ENCODE results near the gene TCF7. TPM values are rescaled to one million over a fixed set of nuclear protein-coding genes. Genes with fewer than 3 reads are reported as not detected.

Gene TCF7
- polyA plus RNA-seq, 4 donors = 11.7 to 14.6 (median 13.2) TPM

- peak in 1 of 4 donors; percentile 28 for DNase-seq (ENCODE audit: low read depth in 4 of 4, low spot score in 3 of 4)
Observed at GRCh38 chr5:134174841-134175839, 60.7 kb downstream of the TCF7 start.

GRCh38 chr5:134175921-134176510 lies 61.5 kb downstream of the TCF7 start:
- DNase-seq (ENCODE audit: low read depth in 4 of 4, low spot score in 3 of 4) = peak in 2 of 4 donors; percentile 20 to 23

GRCh38 chr5:134176511-134177368 lies 62.3 kb downstream of the TCF7 start, which contains the start of gene SKP1:
SKP1 (minus strand) TSS chr5:134176950; CDS start chr5:134174022, 2,928 bp downstream.
- DNase-seq (ENCODE audit: low read depth in 4 of 4, low spot score in 3 of 4) = peak; percentile 78 to 86 (median 79)

GRCh38 chr5:134177369-134178095 lies 63.1 kb downstream of the TCF7 start:
- peak in 1 of 4 donors; percentile 34 for DNase-seq (ENCODE audit: low read depth in 4 of 4, low spot score in 3 of 4)

GRCh38 chr5:134178096-134178419 lies 63.6 kb downstream of the TCF7 start:
- no peak for DNase-seq (ENCODE audit: low read depth in 4 of 4, low spot score in 3 of 4)

- DNase-seq (ENCODE audit: low read depth in 4 of 4, low spot score in 3 of 4) = no peak
Observed at GRCh38 chr5:134183481-134183880, 69.0 kb downstream of the TCF7 start.

GRCh38 chr5:134184155-134185135 lies 70.0 kb downstream of the TCF7 start:
- DNase-seq (ENCODE audit: low read depth in 4 of 4, low spot score in 3 of 4) = peak in 2 of 4 donors; percentile 30 to 59

- no peak for DNase-seq (ENCODE audit: low read depth in 4 of 4, low spot score in 3 of 4)
Observed at GRCh38 chr5:134188092-134188491, 73.6 kb downstream of the TCF7 start.

GRCh38 chr5:134189031-134189430 lies 74.5 kb downstream of the TCF7 start:
- DNase-seq (ENCODE audit: low read depth in 4 of 4, low spot score in 3 of 4) = no peak

- no peak for DNase-seq (ENCODE audit: low read depth in 4 of 4, low spot score in 3 of 4)
Observed at GRCh38 chr5:134195666-134196065, 81.2 kb downstream of the TCF7 start.

Other genes with a start within 250 kb of the TCF7 start
- 100 to 1,000 TPM; 141 to 169 (median 165) TPM for gene C5orf15, start 146.1 kb upstream of the TCF7 start, polyA plus RNA-seq (ENCODE audit: insufficient read length in 4 of 4)
- gene VDAC1, start 109.7 kb upstream of the TCF7 start, polyA plus RNA-seq (ENCODE audit: insufficient read length in 4 of 4) = 100 to 1,000 TPM; 184 to 207 (median 205) TPM
- 100 to 1,000 TPM; 759 to 899 (median 871) TPM for gene SKP1, start 62.3 kb downstream of the TCF7 start, polyA plus RNA-seq (ENCODE audit: insufficient read length in 4 of 4)
- gene PPP2CA, start 111.4 kb downstream of the TCF7 start, polyA plus RNA-seq (ENCODE audit: insufficient read length in 4 of 4) = 100 to 1,000 TPM; 199 to 247 (median 232) TPM